Measurements from ENCODE around the gene HM13. TPM values are rescaled to one million over a fixed set of nuclear protein-coding genes. Genes with fewer than 3 reads are reported as not detected.
"Not testable (repeated sequence)": the region's sequence is repeated elsewhere in the genome, so short reads cannot be mapped to it uniquely, and the experiment has no call there.

HM13 gene
- polyA plus RNA-seq, 1 donor, result 123 TPM

DNA sequence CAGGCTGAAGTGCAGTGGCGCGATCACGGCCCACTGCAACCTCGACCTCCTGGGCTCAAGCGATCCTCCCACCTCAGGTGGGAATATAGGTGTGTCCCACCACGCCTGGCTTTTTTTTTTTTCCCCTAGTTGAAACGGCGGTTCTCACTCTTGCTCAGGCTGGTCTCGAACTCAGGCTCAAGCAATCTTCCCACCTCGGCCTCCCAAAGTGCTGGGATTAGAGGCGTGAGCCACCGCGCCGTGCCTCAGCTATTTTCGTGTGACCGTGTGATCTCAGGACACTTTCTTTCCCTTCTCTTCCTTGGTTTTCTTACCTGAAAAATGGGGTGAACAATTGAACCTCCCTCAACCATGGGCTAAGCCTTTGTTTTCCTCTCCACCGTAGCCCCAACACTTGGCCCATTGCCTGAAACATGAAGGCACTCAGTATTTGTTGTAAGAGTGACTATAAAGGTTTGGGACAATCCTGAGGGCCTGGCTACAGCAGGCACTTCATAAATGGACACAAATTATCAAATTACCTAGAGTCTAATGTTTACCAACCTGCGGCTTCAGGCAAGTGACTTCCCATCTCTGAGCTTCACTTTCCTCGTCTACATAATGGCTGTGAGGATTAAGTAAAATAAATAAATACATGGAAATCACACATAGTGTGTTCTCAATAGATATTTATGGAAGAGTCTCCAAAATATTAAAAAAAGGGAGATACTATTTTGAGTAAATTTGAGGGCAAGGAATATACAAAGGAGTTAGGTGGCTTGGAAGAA, 59.5 kb downstream of the HM13 start:
- DNase-seq, result no peak

DNA sequence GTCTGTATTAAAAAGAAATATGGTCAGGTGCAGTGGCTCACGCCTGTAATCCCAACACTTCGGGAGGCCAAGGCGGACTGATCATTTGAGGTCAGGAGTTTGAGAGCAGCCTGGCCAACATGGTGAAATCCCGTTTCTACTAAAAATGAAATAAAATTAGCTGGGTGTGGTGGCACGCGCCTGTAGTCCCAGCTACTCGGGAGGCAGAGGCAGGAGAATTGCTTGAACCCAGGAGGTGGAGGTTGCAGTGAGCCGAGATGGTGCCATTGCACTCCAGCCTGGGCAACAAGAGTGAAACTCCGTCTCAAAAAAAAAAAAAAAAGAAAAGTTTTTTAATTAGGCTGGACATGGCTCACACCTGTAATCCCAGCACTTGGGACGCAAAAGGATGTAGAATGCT, 60.7 kb downstream of the HM13 start:
- H3K4me3 ChIP-seq (ENCODE audit: low read length); H3K9me3 ChIP-seq (ENCODE audit: control insufficient read depth, low read depth, low read length); H3K36me3 ChIP-seq (ENCODE audit: control insufficient read depth, insufficient read depth, low read length); H3K27ac ChIP-seq (ENCODE audit: low read length); H3K27me3 ChIP-seq (ENCODE audit: control insufficient read depth, insufficient read depth, low read length); DNase-seq: not testable (repeated sequence)
- 100% methylated on average over 1 of the region's 10 CpGs for WGBS (ENCODE audit: insufficient coverage, low lambda C conversion rate)
- H3K4me1 ChIP-seq (ENCODE audit: control insufficient read depth, insufficient read depth, low read length), result peaks cover 33% of the 10 kb centered on the region

More for the DNA sequence above, 59.5 kb downstream of the HM13 start:
- Histone ChIP-seq H3K36me3 (ENCODE audit: control insufficient read depth, insufficient read depth, low read length) (peaks cover 14% of the 10 kb centered on the region), H3K4me1 (ENCODE audit: control insufficient read depth, insufficient read depth, low read length) (peaks cover 46% of the 10 kb centered on the region), H3K9me3 (ENCODE audit: control insufficient read depth, low read depth, low read length) (peaks cover 2% of the 10 kb centered on the region), H3K4me3 (ENCODE audit: low read length) (peak overlapping the region; percentile 73), H3K27me3 (ENCODE audit: control insufficient read depth, insufficient read depth, low read length) (no peaks in the 10 kb centered on the region), H3K27ac (ENCODE audit: low read length) (peak overlapping the region; percentile 98)
- 25% methylated on average over 1 of the region's 19 CpGs for WGBS (ENCODE audit: insufficient coverage, low lambda C conversion rate)

DNA sequence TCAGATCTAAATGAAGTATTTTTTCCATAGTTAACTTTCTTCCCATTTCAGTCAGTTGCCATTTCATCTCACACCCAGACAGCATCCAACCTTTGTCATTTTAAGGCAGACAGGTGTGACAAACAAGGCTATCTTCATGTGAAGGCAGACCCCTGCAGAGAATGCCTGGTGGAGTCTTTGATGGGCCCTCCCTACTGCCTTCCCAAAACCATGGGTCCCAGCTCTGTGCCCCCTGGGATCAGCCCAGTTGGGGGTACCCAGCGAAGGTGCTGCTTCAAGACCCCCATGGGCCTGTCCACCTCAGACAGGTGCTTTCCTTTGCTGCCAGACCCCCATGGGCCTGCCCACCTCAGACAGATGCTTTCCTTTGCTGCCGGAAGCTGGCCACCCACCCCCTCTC, 62.5 kb downstream of the HM13 start:
- Histone ChIP-seq H3K4me1 (ENCODE audit: control insufficient read depth, insufficient read depth, low read length) (peaks cover 18% of the 10 kb centered on the region), H3K9me3 (ENCODE audit: control insufficient read depth, low read depth, low read length) (no peaks in the 10 kb centered on the region), H3K27ac (ENCODE audit: low read length) (no peak overlapping the region), H3K36me3 (ENCODE audit: control insufficient read depth, insufficient read depth, low read length) (no peaks in the 10 kb centered on the region), H3K27me3 (ENCODE audit: control insufficient read depth, insufficient read depth, low read length) (no peaks in the 10 kb centered on the region), H3K4me3 (ENCODE audit: low read length) (no peak overlapping the region)
- WGBS (ENCODE audit: insufficient coverage, low lambda C conversion rate), result no CpG with 5 or more reads among the region's 2 CpGs
- no peak for DNase-seq

DNA sequence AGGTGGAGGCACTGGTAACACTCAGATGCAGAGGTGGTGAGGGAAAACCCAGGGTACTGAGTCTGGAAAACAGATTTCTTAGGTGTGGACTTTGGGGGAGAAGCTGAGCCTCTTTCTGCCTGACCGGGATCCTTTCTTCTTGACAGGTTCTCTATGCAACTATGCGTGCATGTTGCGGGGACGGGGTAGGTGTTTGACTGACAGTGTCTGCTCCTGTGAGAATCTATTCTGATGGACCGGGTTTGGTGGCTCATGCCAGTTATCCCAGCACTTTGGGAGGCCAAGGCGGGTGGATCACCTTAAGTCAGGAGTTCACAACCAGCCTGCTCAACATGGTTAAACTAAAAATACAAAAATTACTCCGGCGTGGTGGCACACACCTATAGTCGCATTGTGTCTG, 63.0 kb downstream of the HM13 start:
- no peaks in the 10 kb centered on the region for H3K27me3 ChIP-seq (ENCODE audit: control insufficient read depth, insufficient read depth, low read length)
- no peak overlapping the region for H3K4me3 ChIP-seq (ENCODE audit: low read length)
- H3K36me3 ChIP-seq (ENCODE audit: control insufficient read depth, insufficient read depth, low read length), result no peaks in the 10 kb centered on the region
- no peaks in the 10 kb centered on the region for H3K9me3 ChIP-seq (ENCODE audit: control insufficient read depth, low read depth, low read length)
- peaks cover 15% of the 10 kb centered on the region for H3K4me1 ChIP-seq (ENCODE audit: control insufficient read depth, insufficient read depth, low read length)
- no peak for DNase-seq
- no peak overlapping the region for H3K27ac ChIP-seq (ENCODE audit: low read length)
- WGBS (ENCODE audit: insufficient coverage, low lambda C conversion rate), result no CpG with 5 or more reads among the region's 9 CpGs

DNA sequence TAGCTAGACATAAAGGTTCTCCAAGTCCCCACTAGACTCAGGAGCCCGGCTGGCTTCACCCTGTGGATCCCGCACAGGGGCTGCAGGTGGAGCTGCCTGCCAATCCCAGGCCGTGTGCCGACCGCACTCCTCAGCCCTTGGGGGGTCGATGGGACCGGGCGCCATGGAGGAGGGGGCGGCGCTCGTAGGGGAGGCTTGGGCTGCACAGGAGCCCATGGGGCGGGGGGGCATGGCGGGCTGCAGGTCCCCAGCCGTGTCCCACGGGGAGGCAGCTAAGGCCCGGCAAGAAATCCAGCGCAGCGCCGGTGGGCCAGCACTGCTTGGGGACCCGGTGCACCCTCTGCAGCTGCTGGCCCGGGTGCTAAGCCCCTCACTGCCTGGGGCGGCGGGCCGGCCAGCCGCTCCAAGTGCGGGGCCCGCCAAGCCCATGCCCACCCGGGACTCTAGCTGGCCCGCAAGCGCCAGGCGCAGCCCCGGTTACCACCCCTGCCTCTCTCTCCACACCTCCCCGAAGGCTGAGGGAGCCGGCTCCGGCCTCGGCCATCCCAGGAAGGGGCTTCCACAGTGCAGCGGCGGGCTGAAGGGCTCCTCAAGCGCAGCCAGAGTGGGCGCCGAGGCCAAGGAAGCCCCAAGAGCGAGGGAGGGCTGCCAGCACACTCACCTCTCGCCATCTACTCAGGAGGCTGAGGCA, 64.4 kb downstream of the HM13 start:
- no CpG with 5 or more reads among the region's 43 CpGs for WGBS (ENCODE audit: insufficient coverage, low lambda C conversion rate)
- Histone ChIP-seq H3K4me1 (ENCODE audit: control insufficient read depth, insufficient read depth, low read length) (peaks cover 7% of the 10 kb centered on the region), H3K27me3 (ENCODE audit: control insufficient read depth, insufficient read depth, low read length) (no peaks in the 10 kb centered on the region), H3K36me3 (ENCODE audit: control insufficient read depth, insufficient read depth, low read length) (no peaks in the 10 kb centered on the region), H3K27ac (ENCODE audit: low read length) (no peak overlapping the region), H3K4me3 (ENCODE audit: low read length) (no peak overlapping the region), H3K9me3 (ENCODE audit: control insufficient read depth, low read depth, low read length) (no peaks in the 10 kb centered on the region)
- DNase-seq, result no peak

DNA sequence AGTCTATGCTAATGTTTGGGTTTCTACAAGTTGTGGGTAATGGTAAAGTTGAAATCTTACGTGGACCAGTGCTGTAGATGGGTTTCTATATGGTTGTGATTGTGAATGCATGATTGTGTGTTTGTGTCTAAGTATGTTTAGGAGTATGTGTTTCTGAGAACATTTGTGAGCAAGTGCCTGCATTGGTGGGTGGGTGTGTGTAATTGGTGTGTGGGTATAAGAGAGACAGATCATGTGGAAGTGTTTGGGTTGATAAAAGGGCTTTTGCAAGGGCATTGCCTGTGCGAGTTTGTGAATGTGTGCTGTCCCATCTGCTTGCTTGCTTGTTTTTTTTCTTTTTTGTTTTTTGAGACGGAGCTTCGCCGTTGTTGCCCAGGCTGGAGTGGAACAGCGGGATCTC, 65.0 kb downstream of the HM13 start:
- no CpG with 5 or more reads among the region's 6 CpGs for WGBS (ENCODE audit: insufficient coverage, low lambda C conversion rate)
- H3K27me3 ChIP-seq (ENCODE audit: control insufficient read depth, insufficient read depth, low read length), result no peaks in the 10 kb centered on the region
- H3K27ac ChIP-seq (ENCODE audit: low read length), result no peak overlapping the region
- peaks cover 1% of the 10 kb centered on the region for H3K4me1 ChIP-seq (ENCODE audit: control insufficient read depth, insufficient read depth, low read length)
- no peaks in the 10 kb centered on the region for H3K9me3 ChIP-seq (ENCODE audit: control insufficient read depth, low read depth, low read length)
- no peak for DNase-seq
- H3K4me3 ChIP-seq (ENCODE audit: low read length), result no peak overlapping the region
- H3K36me3 ChIP-seq (ENCODE audit: control insufficient read depth, insufficient read depth, low read length), result no peaks in the 10 kb centered on the region

DNA sequence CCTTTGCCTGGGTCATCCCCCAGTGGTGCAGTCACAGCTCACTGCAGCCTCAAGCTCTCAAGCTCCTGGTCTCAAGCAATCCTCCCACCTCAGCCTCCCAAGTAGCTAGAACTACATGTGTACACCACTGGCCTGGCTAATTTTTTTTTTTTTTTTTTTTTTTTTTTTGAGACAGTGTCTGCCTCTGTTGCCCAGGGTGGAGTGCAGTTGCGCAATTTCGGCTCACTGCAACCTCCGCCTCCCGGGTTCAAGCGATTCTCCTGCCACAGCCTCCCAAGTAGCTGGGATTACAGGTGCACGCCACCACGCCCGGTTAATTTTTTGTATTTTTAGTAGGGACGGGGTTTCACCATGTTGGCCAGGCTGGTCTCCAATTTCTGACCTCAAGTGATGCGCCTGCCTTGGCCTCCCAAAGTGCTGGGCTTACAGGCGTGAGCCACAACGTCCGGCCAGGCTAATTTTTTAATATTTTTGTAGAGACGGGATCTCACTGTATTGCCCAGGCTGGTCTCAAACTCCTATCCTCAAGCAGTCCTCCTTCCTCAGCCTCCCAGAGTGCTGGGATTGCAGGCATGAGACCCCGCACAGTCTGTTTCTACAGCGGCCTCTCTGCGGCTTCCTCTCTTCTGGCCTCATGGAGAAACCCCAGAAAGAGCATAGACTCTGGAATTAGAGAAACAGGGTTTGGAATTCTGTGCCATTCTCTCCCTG, 65.9 kb downstream of the HM13 start:
- 100% methylated on average over 1 of the region's 17 CpGs for WGBS (ENCODE audit: insufficient coverage, low lambda C conversion rate)
- H3K27ac ChIP-seq (ENCODE audit: low read length); H3K9me3 ChIP-seq (ENCODE audit: control insufficient read depth, low read depth, low read length); H3K36me3 ChIP-seq (ENCODE audit: control insufficient read depth, insufficient read depth, low read length); H3K27me3 ChIP-seq (ENCODE audit: control insufficient read depth, insufficient read depth, low read length); DNase-seq; H3K4me3 ChIP-seq (ENCODE audit: low read length); H3K4me1 ChIP-seq (ENCODE audit: control insufficient read depth, insufficient read depth, low read length): not testable (repeated sequence)

DNA sequence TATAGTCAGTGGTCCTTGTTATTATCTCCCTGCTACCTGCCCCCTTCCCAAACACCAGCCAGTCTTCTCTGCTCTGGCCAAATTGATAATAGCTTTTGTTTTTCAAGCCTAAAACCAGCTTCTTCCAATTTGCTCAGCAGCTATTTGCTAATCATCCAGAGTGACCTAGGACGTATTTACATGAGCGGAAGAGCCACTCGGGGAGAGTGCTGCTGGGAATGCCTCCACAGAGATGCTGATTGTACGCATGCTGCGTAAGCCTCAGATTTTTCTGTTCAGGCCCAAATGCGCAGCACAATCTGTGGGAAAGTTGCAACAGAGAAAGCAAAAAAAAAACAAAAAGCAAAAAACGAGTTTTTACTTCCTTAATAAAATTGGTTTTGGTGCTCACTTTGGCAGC, 66.5 kb downstream of the HM13 start:
- Histone ChIP-seq H3K4me3 (ENCODE audit: low read length) (no peak overlapping the region), H3K27me3 (ENCODE audit: control insufficient read depth, insufficient read depth, low read length) (no peaks in the 10 kb centered on the region), H3K36me3 (ENCODE audit: control insufficient read depth, insufficient read depth, low read length) (no peaks in the 10 kb centered on the region), H3K4me1 (ENCODE audit: control insufficient read depth, insufficient read depth, low read length) (no peaks in the 10 kb centered on the region), H3K9me3 (ENCODE audit: control insufficient read depth, low read depth, low read length) (no peaks in the 10 kb centered on the region), H3K27ac (ENCODE audit: low read length) (no peak overlapping the region)
- no peak for DNase-seq
- 68% methylated on average over 6 of the region's 7 CpGs for WGBS (ENCODE audit: insufficient coverage, low lambda C conversion rate)

DNA sequence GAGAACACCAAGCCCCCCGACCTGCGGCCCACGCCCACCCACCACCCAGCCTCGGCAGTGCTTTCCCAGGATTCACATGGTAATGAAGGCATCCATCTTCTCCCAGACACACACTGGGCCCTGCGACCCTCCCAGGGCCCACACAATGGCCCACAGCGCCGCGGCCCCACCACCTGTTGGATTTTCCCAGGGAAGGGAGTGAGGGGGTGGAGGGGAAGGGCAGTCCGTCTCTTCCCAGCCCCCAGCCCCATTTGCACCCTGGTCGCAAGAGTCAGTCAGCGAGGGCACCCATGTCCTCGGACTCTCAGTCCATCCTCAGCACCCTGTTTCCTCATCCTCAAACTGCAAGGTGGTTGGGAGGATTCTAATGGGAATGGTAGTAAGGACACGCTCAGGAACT, 67.1 kb downstream of the HM13 start:
- no peaks in the 10 kb centered on the region for H3K27me3 ChIP-seq (ENCODE audit: control insufficient read depth, insufficient read depth, low read length)
- DNase-seq, result no peak
- no peak overlapping the region for H3K27ac ChIP-seq (ENCODE audit: low read length)
- no peaks in the 10 kb centered on the region for H3K36me3 ChIP-seq (ENCODE audit: control insufficient read depth, insufficient read depth, low read length)
- no peaks in the 10 kb centered on the region for H3K4me1 ChIP-seq (ENCODE audit: control insufficient read depth, insufficient read depth, low read length)
- no peaks in the 10 kb centered on the region for H3K9me3 ChIP-seq (ENCODE audit: control insufficient read depth, low read depth, low read length)
- no CpG with 5 or more reads among the region's 13 CpGs for WGBS (ENCODE audit: insufficient coverage, low lambda C conversion rate)
- H3K4me3 ChIP-seq (ENCODE audit: low read length), result no peak overlapping the region

DNA sequence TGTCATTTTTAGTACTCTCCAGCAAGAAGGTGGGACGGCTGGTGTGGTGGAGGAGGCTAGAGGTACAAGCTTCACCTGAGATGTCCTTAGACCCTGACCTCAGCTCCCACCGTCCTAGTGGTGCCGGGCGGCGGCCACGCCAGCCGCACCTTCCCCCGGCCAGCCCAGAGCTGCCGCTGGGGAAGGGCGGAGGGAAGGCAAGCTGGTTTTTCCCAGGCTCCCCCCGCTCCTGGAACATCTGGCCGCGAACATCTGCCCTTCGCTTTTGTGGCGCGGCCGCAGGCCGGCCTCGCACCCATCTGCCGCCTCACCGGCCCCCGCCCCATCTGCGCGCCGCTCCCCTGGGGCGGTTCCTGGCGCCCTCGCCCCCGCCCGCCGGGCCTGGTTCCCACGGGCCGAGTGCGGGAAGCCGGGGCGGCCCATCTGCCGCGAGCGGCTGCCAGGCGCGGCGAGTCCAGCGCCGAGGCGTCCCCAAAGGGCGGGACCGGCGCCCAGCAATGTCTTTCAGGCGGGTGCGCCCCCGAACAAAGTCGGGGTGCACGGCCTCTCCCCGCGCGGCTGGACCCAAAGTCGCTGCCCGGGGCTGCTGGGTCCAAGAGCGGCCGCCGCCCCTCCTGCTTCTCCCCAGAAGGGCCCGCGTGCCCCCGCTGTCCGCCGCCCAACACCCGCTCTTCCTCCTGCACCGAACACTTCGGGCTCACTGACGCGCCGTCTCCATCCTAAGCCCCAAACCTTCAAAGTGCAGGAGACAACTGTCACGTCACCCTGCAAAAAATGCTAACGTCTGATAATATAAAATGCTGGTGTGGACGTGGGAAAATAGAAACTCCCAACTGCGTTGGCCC, 73.5 kb downstream of the HM13 start:
- Histone ChIP-seq H3K4me3 (ENCODE audit: low read length) (peak overlapping the region; percentile 53), H3K27ac (ENCODE audit: low read length) (no peak overlapping the region), H3K27me3 (ENCODE audit: control insufficient read depth, insufficient read depth, low read length) (no peaks in the 10 kb centered on the region), H3K36me3 (ENCODE audit: control insufficient read depth, insufficient read depth, low read length) (no peaks in the 10 kb centered on the region), H3K9me3 (ENCODE audit: control insufficient read depth, low read depth, low read length) (no peaks in the 10 kb centered on the region), H3K4me1 (ENCODE audit: control insufficient read depth, insufficient read depth, low read length) (peaks cover 7% of the 10 kb centered on the region)
- DNase-seq, result peak in 1 of 2 donors; percentile 74
- no CpG with 5 or more reads among the region's 76 CpGs for WGBS (ENCODE audit: insufficient coverage, low lambda C conversion rate)

All from large intestine (tissue), 3 donors.